ENCODE measurements around the gene FIBCD1. TPM values are rescaled to one million over a fixed set of nuclear protein-coding genes. Genes with fewer than 3 reads are reported as not detected.

FIBCD1 gene
- polyA plus RNA-seq, 1 of the 3 experiments (the other 2 are of a cell fraction) = 1.3 TPM

- no peak overlapping the region for H3K4me2 ChIP-seq
- ChIA-PET POLR2A (no interaction called here), CTCF (interaction anchor here (0.8 to 2.8 kb wide), 6 partner anchors 16 to 256 kb away, joined by 3 to 13 read pairs (median 3); no protein-coding TSS in a partner anchor)
- WGBS (ENCODE audit: low lambda C conversion rate) = 61% methylated on average over 10 of the region's 11 CpGs
- no peak for DNase-seq
- H3K4me3 ChIP-seq (ENCODE audit: low read depth in 2 of 2, low read length in 1 of 2) = no peak overlapping the region
- peaks cover 5% of the 10 kb centered on the region for H3F3A ChIP-seq (replicated peaks; ENCODE audit: insufficient read depth)
- H3K9ac ChIP-seq = no peak overlapping the region
- H4K20me1 ChIP-seq (ENCODE audit: insufficient read depth) = no peaks in the 10 kb centered on the region
- TF ChIP-seq YY1 (IDR thresholded peaks at IDR 0.05; ENCODE audit: low read depth) = no peak
- no peak for TF ChIP-seq RCOR1 (IDR thresholded peaks at IDR 0.05; ENCODE audit: low read length)
- TF ChIP-seq FOSL2 (IDR thresholded peaks at IDR 0.05; ENCODE audit: borderline replicate concordance, low read depth) = no peak
- TF ChIP-seq RFX5 (IDR thresholded peaks at IDR 0.05; ENCODE audit: low read length) = no peak
- no peak for TF ChIP-seq USF1 (IDR thresholded peaks at IDR 0.05; ENCODE audit: borderline replicate concordance, low read depth)
- TF ChIP-seq GATA2 (CRISPR knock-in tag; IDR thresholded peaks at IDR 0.05) = no peak
- no peak for TF ChIP-seq IRF3 (IDR thresholded peaks at IDR 0.05; ENCODE audit: low read depth, low read length)
- no peak for TF ChIP-seq PBX3 (IDR thresholded peaks at IDR 0.05)
- no peak for TF ChIP-seq ZBTB33 (IDR thresholded peaks at IDR 0.05; ENCODE audit: borderline replicate concordance, low read depth)
- no peak for TF ChIP-seq RAD21 (IDR thresholded peaks at IDR 0.05; ENCODE audit: low read length)
- TF ChIP-seq SMC3 (IDR thresholded peaks at IDR 0.05; ENCODE audit: low read depth, low read length) = no peak
- no peak for TF ChIP-seq POLR2AphosphoS5 (IDR thresholded peaks at IDR 0.05; ENCODE audit: low read depth, low read length)
- no peak for TF ChIP-seq MAX (IDR thresholded peaks at IDR 0.05; ENCODE audit: low read depth)
- TF ChIP-seq SIN3A (IDR thresholded peaks at IDR 0.05; ENCODE audit: borderline replicate concordance, low read depth, low read length) = no peak
- no peak for TF ChIP-seq CHD2 (IDR thresholded peaks at IDR 0.05; ENCODE audit: low read length, partially characterized antibody)
- no peak for TF ChIP-seq TEAD4 (IDR thresholded peaks at IDR 0.05; ENCODE audit: borderline replicate concordance, insufficient read depth)
- TF ChIP-seq CTCF (IDR thresholded peaks at IDR 0.05) = no peak
- TF ChIP-seq TCF12 (IDR thresholded peaks at IDR 0.05) = no peak
- H3K27me3 ChIP-seq (ENCODE audit: insufficient read depth) = 0 out of 2 replicates have a peak, but pooled peaks cover 3% of the 10 kb centered on the region
- no peak overlapping the region for H2AFZ ChIP-seq (ENCODE audit: low read depth)
- H3K4me1 ChIP-seq (ENCODE audit: control insufficient read depth in 1 of 2, insufficient read depth in 2 of 2, low read depth in 1 of 2, low read length in 1 of 2) = peaks cover 4 to 6% of the 10 kb centered on the region in 2 experiments; a peak in 3 of 4 replicates
- no peaks in the 10 kb centered on the region for H3K36me3 ChIP-seq (replicated peaks in 1 of 2; ENCODE audit: control insufficient read depth in 1 of 2, insufficient read depth in 2 of 2, low read length in 1 of 2)
- no peaks in the 10 kb centered on the region for H3K79me2 ChIP-seq (ENCODE audit: insufficient read depth)
- no peaks in the 10 kb centered on the region for H3K9me2 ChIP-seq
- H3K9me3 ChIP-seq = no peaks in the 10 kb centered on the region
- no peak overlapping the region for H3K27ac ChIP-seq (ENCODE audit: low read depth in 2 of 2, low read length in 1 of 2)
Observed at GRCh38 chr9:130957451-130958203, 18.6 kb upstream of the FIBCD1 start.
